ENCODE measurements around the gene RAPGEF5. TPM values are rescaled to one million over a fixed set of nuclear protein-coding genes. Genes with fewer than 3 reads are reported as not detected.

RAPGEF5 gene
- total RNA-seq, 4 donors from 2014 or later = 21.2 to 27.0 (median 24.1) TPM

DNA sequence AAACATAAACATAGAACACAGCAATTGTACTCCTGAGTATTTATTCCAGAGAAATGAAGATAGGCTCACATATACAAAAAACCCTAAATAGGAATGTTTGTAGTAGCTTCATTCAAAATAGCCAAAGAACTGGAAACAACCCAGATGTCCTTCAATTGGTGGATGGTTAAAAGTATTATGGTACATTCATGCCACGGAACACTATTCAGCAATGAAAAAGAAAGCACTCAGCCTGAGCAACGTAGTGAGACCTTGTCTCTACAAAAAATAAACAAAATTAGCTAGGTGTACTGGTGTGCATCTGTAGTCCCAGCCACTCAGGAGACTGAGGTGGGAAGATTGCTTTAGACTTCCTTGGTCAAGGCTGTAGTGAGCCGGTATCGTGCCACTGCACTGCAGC, 94.4 kb downstream of the RAPGEF5 start:
- no peak for DNase-seq (ENCODE audit: extremely low spot score)
- Histone ChIP-seq H3K4me1 (no peaks in the 10 kb centered on the region), H3K9me3 (no peaks in the 10 kb centered on the region), H3K36me3 (no peaks in the 10 kb centered on the region), H3K4me3 (no peak overlapping the region), H3K27ac (replicated peaks in 1 of 4) (no peak overlapping the region), H3K27me3 (no peaks in the 10 kb centered on the region)
- intact Hi-C loops (cut with DNase I) = no loop called here
- 83% methylated on average over 4 of the region's 4 CpGs for WGBS
- TF ChIP-seq, protein P1, sequence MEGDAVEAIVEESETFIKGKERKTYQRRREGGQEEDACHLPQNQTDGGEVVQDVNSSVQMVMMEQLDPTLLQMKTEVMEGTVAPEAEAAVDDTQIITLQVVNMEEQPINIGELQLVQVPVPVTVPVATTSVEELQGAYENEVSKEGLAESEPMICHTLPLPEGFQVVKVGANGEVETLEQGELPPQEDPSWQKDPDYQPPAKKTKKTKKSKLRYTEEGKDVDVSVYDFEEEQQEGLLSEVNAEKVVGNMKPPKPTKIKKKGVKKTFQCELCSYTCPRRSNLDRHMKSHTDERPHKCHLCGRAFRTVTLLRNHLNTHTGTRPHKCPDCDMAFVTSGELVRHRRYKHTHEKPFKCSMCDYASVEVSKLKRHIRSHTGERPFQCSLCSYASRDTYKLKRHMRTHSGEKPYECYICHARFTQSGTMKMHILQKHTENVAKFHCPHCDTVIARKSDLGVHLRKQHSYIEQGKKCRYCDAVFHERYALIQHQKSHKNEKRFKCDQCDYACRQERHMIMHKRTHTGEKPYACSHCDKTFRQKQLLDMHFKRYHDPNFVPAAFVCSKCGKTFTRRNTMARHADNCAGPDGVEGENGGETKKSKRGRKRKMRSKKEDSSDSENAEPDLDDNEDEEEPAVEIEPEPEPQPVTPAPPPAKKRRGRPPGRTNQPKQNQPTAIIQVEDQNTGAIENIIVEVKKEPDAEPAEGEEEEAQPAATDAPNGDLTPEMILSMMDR (IDR thresholded peaks at IDR 0.05) = no peak
- no peak for TF ChIP-seq POLR2AphosphoS5 (IDR thresholded peaks at IDR 0.05)
- TF ChIP-seq EP300 (IDR thresholded peaks at IDR 0.05) = no peak
- TF ChIP-seq POLR2A (IDR thresholded peaks at IDR 0.05; ENCODE audit: low read depth) = no peak

DNA sequence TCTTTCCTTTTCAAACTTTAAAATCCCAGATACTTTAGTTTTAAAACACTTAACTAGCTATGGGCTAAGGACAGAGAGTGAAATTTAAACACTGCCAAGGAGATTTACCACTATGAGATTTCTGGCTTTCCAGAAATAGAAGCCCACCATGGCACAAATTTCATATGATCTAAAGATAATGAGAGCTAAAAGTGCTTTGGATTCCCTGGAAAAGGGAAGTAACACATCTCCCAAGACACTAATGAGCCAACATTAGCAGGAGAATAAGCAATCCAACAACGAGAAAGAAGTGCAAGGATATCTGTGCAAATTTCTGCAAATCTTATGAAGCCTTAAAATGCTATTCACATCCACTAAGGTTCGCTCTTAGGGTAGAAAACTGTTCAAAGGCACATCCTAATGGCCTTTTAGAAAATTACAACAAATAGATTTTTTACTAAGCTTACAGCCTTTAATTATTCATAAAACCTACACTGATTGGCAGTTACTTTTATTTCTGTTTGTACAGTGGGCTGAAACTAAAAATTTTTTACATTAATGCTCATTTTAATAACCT, 100.3 kb downstream of the RAPGEF5 start:
- Histone ChIP-seq H3K4me3 (no peak overlapping the region), H3K9me3 (no peaks in the 10 kb centered on the region), H3K27me3 (no peaks in the 10 kb centered on the region), H3K4me1 (no peaks in the 10 kb centered on the region), H3K27ac (replicated peaks in 1 of 4) (no peak overlapping the region), H3K36me3 (no peaks in the 10 kb centered on the region)
- TF ChIP-seq, protein P1 (IDR thresholded peaks at IDR 0.05) = no peak
- TF ChIP-seq POLR2A (IDR thresholded peaks at IDR 0.05; ENCODE audit: low read depth) (no peak), EP300 (IDR thresholded peaks at IDR 0.05) (no peak), POLR2AphosphoS5 (IDR thresholded peaks at IDR 0.05) (no peak)
- intact Hi-C loops (cut with DNase I) = no loop called here
- no peak for DNase-seq (ENCODE audit: extremely low spot score)
- 54% methylated on average over 2 of the region's 2 CpGs for WGBS

DNA sequence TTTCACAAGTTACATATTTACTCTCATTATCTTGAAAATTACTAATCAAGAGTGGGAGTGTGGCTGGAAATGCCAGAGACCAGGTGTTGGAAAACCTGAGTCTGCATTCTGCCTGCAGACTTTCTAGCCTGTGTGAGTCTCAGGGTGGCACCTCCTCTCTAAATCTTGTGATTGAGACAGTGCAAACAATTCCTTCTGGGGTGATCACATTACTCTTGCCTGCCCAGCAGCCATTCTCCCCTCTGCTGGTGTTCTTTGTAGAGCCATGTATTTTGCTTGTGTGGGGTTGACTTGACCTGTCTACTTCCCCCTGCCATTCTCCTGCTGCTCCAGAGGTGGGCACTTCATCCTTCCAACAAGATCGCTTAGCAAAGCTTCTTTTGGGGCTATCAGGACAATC, 101.1 kb downstream of the RAPGEF5 start:
- no peak overlapping the region for H3K27ac ChIP-seq (replicated peaks in 1 of 4)
- no peak for DNase-seq (ENCODE audit: extremely low spot score)
- H3K27me3 ChIP-seq = no peaks in the 10 kb centered on the region
- no peak overlapping the region for H3K4me3 ChIP-seq
- no peaks in the 10 kb centered on the region for H3K36me3 ChIP-seq
- no peak for TF ChIP-seq EP300 (IDR thresholded peaks at IDR 0.05)
- TF ChIP-seq, protein P1 (IDR thresholded peaks at IDR 0.05) = no peak
- no peak for TF ChIP-seq POLR2AphosphoS5 (IDR thresholded peaks at IDR 0.05)
- no peak for TF ChIP-seq POLR2A (IDR thresholded peaks at IDR 0.05; ENCODE audit: low read depth)
- intact Hi-C loops (cut with DNase I) = no loop called here
- no peaks in the 10 kb centered on the region for H3K4me1 ChIP-seq
- no peaks in the 10 kb centered on the region for H3K9me3 ChIP-seq
- WGBS = 67% methylated on average over 1 of the region's 1 CpG

DNA sequence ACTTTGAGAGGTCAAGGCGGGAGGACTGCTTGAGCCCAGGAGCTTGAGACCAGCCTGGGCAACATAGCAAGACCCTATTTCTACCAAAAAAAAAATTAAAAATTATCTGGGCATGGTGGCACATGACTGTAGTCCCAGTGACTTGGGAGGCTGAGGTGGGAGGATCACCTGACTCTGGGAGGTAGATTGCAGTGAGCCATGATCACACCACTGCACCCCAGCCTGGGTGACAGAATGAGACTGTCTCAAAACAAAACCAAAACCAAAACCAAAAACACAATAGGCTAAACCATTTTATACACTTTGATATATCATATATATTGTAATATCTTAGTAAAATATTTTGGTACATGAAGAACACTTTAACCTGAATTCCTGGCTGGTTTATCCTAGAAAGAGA, 101.6 kb downstream of the RAPGEF5 start:
- Histone ChIP-seq H3K4me1 (no peaks in the 10 kb centered on the region), H3K27ac (replicated peaks in 1 of 4) (no peak overlapping the region), H3K36me3 (no peaks in the 10 kb centered on the region), H3K9me3 (no peaks in the 10 kb centered on the region), H3K4me3 (no peak overlapping the region), H3K27me3 (no peaks in the 10 kb centered on the region)
- 100% methylated on average over 1 of the region's 1 CpG for WGBS
- no peak for DNase-seq (ENCODE audit: extremely low spot score)
- intact Hi-C loops (cut with DNase I) = no loop called here
- TF ChIP-seq EP300 (IDR thresholded peaks at IDR 0.05) = no peak
- no peak for TF ChIP-seq POLR2A (IDR thresholded peaks at IDR 0.05; ENCODE audit: low read depth)
- TF ChIP-seq, protein P1 (IDR thresholded peaks at IDR 0.05) = no peak
- TF ChIP-seq POLR2AphosphoS5 (IDR thresholded peaks at IDR 0.05) = no peak

DNA sequence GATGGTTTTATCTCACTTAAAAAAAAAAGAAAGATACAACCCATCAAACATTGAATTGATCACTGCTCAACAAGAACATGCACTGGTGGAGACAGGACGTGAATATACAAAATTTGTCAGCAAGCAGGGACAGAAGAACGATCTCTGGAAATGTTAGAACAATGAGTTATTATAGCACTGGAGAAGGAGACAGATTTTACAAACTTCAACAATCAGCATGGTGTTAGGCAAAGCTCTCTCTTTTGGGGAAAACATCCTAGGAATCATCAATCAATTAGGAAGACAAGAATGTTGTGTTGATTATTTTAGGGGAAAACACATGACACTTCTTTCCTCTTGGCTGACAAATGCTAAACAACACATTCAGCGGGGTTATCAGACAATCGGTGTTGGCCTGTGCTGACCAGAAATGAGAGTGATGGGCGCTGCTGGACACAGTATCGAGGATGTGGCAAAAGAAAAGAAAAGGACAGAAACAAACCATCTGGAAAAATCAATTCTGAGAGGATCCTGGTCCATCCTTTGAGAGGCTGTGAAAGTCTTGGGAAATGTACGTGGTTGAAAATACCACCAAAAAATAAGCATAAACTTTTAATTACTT, 103.9 kb downstream of the RAPGEF5 start:
- intact Hi-C loops (cut with DNase I) = no loop called here
- TF ChIP-seq, protein P1 (IDR thresholded peaks at IDR 0.05) = no peak
- no peak for TF ChIP-seq POLR2AphosphoS5 (IDR thresholded peaks at IDR 0.05)
- Histone ChIP-seq H3K36me3 (no peaks in the 10 kb centered on the region), H3K27ac (replicated peaks in 1 of 4) (no peak overlapping the region), H3K9me3 (no peaks in the 10 kb centered on the region), H3K27me3 (no peaks in the 10 kb centered on the region), H3K4me1 (no peaks in the 10 kb centered on the region), H3K4me3 (no peak overlapping the region)
- DNase-seq (ENCODE audit: extremely low spot score) = no peak
- WGBS = 71% methylated on average over 7 of the region's 7 CpGs

All from esophagus muscularis mucosa (tissue), 4 donors.